GM21515 (cell line): ENCODE measurements around the gene TESK2.
"Not testable (repeated sequence)": the region's sequence is repeated elsewhere in the genome, so short reads cannot be mapped to it uniquely, and the experiment has no call there.

Source experiments
- ATAC-seq: cut with Tn5 transposase; IDR thresholded peaks from one replicate; pipeline ENCODE4 v1.9.1; 2021; ENCODE audit not compliant: unreplicated experiment

The TESK2 gene

DNA sequence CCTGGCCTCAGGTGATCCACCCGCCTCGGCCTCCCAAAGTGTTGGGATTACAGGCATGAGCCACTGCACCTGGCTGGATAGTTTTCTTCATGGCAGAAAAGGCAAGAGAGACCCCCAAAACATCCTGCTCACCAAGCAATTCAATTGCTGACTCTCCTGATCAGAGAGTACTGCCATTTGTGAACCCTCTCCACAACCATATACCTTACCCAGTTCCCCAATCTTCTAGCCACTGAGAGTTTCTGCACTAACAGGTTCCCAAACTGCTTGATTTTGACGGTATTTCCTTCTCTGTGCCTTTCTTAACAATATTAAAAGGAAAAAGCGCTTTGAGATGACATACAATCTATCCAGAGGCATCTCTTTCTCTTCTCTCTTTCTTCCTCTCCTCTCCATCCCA lies 110.8 kb downstream of the TESK2 start:
- ATAC-seq = no peak

DNA sequence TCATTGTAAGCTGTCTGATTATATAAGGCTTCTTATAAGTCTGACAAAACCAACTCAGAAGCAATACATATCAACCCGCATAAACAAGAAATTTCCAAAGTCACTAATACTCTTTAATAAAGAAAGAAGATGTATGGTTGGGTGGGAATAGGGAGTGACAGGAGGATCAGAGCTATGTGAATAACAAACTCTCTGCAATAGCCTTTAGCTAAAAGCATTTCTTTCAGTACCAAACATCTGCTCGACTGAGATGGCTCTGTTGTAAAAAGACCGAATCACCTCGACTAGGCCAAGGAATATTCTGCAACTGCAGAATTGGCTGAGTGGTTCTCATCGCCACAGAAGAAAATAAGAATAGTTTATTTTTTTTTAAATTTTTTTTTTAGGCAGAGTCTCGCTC lies 111.4 kb downstream of the TESK2 start:
- ATAC-seq = no peak

DNA sequence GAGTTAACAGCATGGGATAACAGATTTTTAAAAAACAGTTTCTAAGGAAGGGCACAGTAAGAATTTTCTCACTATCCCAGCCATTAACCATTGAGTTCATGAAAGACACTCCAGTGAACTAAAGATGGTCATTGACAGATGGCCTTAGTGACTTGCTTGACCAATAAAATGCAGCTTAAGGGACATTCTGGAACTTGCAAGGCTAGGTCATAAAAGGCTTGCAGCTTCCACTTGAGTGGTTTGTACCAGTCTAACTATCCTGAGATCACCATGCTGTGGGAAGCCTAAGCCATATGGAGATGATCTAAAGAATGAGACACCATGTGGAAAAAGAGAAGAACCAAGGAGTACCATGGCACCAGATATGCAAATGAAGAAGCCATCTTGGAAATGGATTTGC lies 112.8 kb downstream of the TESK2 start:
- no peak for ATAC-seq

DNA sequence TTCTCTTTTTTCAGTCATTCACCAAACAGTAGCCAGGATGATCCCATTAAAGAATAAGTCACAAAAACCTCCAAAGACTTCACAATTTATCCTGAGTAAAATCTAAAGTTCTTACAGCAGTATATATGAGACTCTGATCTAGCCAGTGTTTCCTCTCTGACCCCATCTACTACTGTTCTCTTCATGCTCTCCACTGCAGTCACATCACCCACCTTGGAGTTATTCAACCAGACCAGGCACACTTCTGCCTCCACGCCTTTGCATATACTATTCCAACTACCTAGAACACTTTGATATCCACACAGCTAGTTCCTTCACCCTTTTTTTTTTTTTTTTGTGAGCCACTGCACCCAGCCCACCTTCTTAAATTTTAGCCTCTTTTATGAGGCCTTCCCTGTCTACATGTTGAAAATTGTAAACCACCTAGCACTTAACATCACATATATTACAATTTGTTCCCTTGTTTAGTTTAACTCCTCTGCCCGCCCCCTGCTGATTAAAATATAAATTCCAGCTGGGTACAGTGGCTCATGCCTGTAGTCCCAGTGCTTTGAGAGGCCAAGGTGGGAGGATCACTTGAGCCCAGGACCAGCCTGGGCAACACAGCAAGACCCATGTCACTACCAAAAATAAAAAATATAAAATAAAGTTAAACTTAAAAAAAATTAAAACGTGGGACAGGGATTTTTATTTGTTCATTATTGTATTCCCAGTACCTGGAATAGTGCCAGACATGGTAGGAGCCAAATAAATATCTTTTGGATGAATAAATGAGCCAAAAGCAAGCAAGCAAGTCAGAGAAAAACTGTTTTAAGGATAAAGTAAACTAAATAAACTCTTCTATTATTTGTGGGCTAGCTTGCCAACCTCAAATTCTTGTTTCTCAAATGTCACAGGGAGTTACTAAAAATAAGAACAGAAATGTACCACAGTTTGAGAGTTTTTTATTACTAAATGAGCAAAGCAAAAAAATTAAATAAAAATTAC lies 115.6 kb downstream of the TESK2 start:
- ATAC-seq = no peak

DNA sequence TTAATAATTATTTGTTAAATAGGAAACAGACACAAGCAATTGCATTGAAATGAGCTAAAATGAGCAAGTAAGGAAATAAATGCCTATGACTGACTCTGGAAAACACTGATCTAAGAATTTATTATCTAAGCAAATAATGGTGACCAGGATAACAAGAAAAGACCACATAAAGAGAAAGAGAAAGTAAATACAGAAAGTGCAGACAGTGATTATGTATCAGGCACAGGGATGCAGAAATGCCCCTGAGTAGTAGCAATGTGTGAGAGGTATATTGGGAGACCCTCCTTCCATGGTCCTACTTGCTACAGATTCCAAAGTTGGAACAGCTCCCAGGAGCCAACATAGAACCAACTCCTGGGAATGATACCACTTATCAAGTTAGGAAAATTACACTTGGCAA lies 117.4 kb downstream of the TESK2 start:
- no peak for ATAC-seq

DNA sequence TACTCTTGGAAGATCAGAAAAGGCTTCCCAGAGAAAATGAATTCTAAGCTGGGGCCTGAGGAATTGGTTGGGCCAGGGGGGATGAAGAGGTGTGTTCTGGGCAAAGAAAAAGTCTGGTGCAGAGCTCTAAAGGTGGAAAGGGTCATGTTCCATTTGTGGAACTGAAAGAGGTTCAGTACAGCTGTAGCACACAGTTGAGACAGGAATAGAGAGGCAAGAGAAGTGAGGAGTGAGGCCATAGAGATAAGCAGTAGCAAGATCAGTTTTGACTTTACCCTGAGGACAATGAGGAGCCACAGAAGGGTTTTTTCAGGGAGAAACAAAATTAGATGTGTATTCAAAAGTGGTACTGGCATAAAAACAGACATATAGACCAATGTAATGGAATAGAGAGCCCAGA lies 120.4 kb downstream of the TESK2 start:
- peak; percentile 74 for ATAC-seq

DNA sequence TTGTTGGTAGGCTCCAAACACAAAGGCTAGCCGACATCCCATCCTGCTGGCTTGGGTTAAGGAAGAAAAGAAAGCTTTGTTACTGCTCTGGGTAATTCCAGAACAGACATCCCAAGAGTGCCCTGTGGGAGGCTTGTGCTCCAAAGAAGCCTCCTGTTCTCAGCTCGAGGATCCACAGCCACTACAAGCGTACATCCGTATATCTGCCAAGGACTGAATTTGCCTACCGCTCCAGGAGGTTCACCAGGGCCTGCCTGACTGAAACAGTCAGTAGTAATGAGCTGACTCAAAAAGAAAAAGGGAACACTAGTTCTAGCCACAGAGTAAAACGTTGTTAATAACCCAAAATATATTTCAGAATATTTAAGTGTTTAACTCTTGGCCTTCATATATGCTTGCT lies 125.9 kb downstream of the TESK2 start:
- ATAC-seq = peak; percentile 72

DNA sequence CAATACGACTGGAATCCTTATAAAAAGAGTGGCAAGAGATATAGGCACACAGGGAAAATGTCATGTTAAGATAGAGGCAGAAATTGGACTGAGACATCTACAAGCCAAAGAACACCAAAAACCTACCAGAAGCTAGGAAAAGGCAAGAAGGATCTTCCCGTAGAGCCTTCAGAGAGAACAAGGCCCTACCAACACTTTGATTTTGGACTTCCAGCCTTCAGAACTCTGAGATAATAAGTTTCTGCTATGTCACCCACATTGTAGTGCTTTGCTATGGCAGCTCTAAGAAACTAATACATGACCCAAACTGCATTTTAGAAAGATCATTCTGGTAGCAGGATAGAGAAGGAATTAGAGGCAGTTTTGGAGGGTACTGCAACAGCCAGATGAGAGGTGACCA lies 126.7 kb downstream of the TESK2 start:
- no peak for ATAC-seq

DNA sequence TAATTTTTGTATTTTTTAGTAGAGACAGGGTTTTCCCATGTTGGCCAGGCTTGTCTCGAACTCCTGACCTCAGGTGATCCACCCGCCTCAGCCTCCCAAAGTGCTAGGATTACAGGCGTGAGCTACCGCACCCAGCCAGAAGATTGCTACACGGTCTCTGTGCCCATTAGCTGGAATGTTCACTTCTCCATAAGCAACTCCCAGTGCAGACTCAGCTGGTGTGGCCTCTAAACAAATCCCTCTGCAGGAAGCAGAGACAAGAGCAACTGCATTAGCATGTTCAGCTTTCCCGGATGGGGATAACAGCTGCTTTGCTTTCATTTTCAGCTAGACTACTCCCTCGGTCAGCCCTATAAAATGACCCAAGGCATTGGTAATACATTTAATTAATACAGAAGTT lies 130.0 kb downstream of the TESK2 start:
- not testable (repeated sequence) for ATAC-seq

DNA sequence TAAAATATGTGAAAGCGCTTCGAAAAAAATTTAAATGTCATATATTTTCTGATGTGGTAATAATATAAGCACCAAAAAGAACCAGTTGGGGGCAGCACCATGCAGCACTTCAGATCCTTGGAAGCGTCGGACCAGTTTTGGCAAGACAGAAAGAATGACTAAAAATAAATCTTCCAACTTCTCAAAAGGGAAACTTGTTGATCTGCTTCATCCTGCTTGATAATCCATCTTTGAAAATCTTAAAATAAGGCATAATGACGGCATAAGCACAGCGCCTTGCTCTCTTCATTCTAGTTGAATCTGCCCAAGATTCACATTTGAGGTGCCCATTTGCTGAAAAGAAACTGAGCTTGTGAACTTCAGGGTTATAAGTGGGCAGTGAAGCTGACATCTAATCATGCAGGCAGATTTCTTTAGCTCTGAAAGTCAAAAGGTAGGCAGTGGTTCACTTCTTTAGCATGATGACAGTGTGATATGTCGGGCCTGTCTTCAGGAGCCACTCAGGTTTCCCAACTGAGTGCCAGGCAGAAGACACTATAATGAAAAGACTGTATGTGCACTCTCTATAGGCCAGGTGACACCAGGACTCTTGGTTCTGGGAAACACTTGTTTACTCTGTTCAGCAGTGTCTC lies 131.0 kb downstream of the TESK2 start:
- no peak for ATAC-seq

DNA sequence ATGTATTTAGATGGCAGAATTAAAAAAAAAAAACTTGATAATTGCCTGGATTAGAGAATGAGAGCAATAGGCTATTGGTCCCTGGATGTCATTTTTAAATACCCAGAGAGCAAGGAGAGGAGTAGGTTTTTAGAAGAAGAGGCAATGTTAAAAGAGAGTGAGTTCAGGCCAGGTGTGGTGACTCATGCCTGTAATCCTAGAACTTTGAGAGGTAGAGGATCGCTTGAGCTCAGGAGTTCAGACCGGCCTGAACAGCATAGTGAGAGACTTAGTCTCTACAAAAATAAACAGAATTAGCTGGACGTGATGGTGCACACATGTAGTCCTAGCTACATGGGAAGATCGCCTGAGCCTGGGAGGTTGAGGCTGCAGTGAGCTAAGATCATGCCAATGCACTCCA lies 134.8 kb downstream of the TESK2 start:
- no peak for ATAC-seq

DNA sequence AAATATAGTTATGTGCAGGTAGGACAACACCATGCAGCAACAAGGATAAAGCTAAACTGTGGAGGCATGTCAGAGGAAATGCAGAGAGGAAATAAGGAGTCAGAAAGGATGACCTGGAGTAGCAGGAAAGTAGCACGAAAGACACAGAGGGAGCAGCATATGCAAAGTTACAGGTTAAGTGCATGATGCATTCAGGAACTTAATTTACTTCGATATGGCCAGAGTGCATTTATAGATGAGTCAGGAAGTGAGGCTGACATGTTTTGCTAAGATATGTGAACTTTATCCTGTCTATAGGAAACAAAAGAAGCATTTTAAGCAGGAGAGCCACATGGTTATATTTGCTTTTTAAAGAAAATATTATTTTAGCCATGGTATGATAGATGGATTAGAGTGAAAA lies 135.3 kb downstream of the TESK2 start:
- ATAC-seq = no peak

DNA sequence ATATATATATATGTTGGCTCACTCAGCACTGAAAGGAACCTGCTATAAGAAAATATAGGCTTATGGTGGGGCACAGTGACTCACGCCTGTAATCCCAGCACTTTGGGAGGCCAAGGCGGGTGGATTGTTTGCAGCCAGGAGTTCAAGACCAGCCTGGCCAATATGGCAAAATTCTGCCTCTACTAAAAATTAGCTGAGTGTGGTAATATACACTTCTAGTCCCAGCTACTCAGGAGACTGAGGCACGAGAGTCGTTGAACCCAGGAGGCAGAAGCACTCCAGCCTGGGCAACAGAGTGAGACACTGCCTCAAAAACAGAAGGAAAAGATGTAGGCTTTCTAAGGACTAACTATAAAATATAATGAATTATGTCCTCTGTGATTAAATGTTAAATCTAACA lies 136.1 kb downstream of the TESK2 start:
- no peak for ATAC-seq

DNA sequence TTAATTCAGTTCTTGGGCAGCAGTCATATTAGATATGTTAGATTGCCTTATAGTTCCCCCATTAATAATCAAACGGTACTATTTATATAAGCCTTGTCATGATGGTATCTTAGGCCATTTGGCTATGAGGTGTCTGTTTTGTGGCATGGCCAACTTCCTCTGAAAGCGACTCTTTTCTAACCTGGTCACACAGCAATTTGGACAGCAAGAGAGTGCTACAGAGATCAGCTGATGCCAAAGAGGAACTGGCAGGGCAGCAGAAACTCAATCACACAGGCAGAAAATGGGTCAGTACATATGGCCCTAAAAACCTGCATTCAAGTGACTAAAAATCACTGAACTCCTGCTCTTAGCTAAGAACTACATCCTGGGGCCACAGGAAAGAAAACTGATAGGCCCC lies 137.3 kb downstream of the TESK2 start:
- no peak for ATAC-seq

DNA sequence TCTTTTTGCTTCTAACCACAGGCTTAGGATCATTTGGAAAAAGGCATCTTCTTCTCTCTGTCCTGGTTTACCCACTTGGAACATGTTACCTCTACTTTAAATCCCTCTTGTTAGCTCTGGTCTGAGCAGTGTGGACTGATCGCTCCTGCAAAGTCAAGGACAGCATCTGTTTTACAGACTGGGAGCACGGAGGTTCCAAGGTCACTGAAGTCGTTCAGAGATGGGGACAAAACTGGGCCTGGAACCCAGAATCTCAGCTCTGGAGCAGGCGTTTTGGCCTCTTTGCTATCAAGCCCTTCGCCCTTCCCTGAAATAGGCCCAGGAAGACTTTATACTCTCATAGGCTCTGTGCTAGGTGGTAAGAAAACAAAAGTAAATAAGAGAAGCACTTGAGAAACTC lies 139.5 kb downstream of the TESK2 start:
- no peak for ATAC-seq

DNA sequence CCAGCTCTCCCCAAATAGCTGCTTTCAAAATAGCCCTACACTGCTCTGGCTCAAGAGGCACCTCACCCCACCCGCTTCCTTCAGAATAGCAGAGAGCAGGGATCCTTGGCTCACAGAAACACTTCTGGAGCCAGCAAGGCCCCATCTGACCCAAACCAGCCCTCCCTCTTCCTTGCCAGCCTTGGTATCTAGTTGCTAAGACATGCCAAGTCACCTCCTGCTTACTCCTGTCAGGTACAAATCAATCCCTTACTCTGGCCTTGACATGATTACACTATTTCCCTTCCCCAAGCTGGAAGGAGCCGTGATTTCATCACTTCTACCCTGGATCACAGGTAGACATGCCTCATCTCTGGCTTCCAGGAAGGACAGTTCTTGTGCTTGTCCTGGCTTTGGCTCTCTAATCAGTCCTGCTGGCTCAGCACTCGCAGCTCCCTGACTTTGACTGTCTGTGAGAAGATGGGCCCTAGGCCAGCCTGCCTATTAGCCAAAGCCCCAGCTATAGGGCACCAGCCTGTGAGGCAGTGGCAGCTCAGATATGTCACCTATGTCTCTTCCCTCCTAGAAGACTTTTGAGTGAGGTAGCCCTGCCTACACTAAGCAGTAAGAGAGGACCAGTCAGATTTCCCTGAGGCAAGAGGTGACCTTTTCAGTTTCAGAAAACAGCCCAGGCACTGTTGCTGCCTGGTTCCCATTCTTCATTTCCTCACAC lies 141.8 kb downstream of the TESK2 start:
- no peak for ATAC-seq

DNA sequence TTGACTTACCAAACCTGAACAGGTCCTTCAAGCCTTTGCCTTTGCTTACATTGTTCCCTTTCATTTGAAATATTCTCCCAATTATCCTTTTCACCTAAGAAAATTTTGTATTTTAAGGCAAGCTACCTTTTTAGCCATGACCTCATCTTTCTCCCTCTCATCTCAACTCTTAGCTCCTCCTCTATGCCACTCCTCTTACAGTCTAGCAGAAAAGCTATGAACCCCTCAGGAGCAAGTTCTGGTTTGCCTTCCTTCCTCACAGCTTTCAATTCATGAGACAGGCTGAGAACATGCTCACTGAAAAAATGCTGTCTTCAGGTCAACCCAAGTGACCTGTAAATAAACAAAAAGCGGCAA lies 142.4 kb downstream of the TESK2 start:
- ATAC-seq = no peak

DNA sequence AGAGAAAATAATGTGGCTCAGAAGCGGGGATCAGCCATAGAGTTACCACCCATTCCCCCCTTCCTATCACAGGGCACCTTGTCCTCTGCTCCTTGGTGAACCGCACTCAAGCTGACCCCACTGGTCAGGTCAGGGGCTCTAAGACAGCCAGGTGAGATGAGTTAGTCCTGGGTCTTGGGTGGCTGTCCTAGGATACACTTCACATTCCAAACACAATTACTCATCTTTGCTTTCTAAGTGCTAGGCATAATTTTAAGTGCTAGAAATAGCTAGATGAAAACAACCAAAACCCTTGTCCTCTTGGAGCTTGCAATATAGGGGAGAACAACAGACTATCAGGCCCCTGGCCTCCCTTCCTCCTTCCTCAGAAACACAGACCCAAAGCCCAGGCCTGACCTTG lies 142.9 kb downstream of the TESK2 start:
- no peak for ATAC-seq

DNA sequence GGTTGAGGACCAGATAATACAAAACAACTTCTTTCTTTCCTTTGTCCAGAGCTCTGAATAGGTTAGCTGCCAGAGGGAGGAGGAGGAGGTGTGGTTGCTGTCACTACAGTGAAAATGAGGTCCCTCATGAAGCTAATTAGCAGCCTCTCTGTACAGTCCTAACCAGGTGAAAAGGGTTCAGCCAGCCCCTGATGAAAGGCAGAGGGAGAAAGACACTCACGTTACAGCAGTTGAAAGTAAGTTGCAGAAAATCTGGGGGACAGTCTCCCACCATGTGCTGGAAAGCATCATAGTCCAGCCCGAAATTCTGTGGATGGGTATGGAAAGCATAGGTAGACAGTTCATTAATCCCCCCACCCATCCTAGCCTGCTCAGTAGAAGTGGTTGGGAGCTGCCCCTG lies 144.5 kb downstream of the TESK2 start:
- no peak for ATAC-seq

DNA sequence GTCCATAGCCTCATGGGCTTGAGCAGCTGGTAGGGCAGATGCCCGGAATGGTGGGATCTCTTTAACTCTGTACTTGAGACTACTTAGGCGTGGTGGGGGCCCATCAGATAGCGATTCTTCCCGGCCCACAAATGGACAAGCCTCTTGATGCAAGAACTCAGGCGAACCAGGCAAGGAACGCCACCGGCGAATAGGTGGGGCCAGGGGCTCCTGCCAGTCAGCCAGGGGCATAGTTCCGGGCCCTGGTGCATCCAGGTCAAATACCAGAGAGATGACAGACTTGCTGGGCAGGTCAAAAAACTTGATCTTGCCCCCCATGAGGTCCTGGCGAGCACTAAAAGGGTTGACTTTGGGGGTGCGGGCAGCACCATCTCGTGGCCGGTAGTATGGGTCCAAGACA lies 145.9 kb downstream of the TESK2 start:
- no peak for ATAC-seq

DNA sequence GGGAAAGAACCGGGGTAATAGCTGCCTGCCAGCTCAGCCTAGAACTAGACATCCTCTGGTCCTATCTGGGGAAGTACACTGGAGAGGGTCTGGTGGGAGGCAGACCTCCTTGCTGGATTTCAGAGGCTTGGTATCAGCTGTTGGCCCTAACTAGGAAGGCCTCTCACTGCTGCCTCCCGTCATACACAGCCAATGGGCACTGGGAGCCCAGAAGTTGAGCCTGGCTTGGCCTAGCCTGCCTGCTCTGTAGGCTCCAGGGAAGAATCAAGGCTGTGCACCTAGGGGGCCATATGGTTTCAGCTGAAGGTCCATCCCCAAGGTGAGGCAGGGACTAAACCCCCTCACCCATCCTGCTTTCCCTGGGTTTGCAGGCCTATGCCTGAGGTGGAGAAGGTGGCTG lies 146.5 kb downstream of the TESK2 start:
- no peak for ATAC-seq
